ENCODE measurements around the gene MICAL2.

MICAL2 gene

GRCh38 chr11:12292766-12293165 is 182.4 kb downstream of the MICAL2 start:
- TF ChIP-seq CTCF (IDR thresholded peaks at IDR 0.05; ENCODE audit: borderline replicate concordance, insufficient read depth, low read depth, low read length) = no peak
- no peak overlapping the region for H3K4me3 ChIP-seq (ENCODE audit: low read depth, low read length)

GRCh38 chr11:12293486-12293885 is 183.1 kb downstream of the MICAL2 start:
- no peak overlapping the region for H3K4me3 ChIP-seq (ENCODE audit: low read depth, low read length)
- no peak for TF ChIP-seq CTCF (IDR thresholded peaks at IDR 0.05; ENCODE audit: borderline replicate concordance, insufficient read depth, low read depth, low read length)

GRCh38 chr11:12294613-12295012 is 184.2 kb downstream of the MICAL2 start:
- TF ChIP-seq CTCF (IDR thresholded peaks at IDR 0.05; ENCODE audit: borderline replicate concordance, insufficient read depth, low read depth, low read length) = no peak
- H3K4me3 ChIP-seq (ENCODE audit: low read depth, low read length) = no peak overlapping the region

- no peak for TF ChIP-seq CTCF (IDR thresholded peaks at IDR 0.05; ENCODE audit: borderline replicate concordance, insufficient read depth, low read depth, low read length)
- no peak overlapping the region for H3K4me3 ChIP-seq (ENCODE audit: low read depth, low read length)
These were observed 185.6 kb downstream of the MICAL2 start for GRCh38 chr11:12295943-12296342.

GRCh38 chr11:12298610-12299009 is 188.2 kb downstream of the MICAL2 start:
- H3K4me3 ChIP-seq (ENCODE audit: low read depth, low read length) = no peak overlapping the region
- TF ChIP-seq CTCF (IDR thresholded peaks at IDR 0.05; ENCODE audit: borderline replicate concordance, insufficient read depth, low read depth, low read length) = no peak

- no peak for TF ChIP-seq CTCF (IDR thresholded peaks at IDR 0.05; ENCODE audit: borderline replicate concordance, insufficient read depth, low read depth, low read length)
These were observed 191.0 kb downstream of the MICAL2 start for GRCh38 chr11:12301379-12301778.

GRCh38 chr11:12303421-12304149 is 193.2 kb downstream of the MICAL2 start:
- no peak for TF ChIP-seq CTCF (IDR thresholded peaks at IDR 0.05; ENCODE audit: borderline replicate concordance, insufficient read depth, low read depth, low read length)
- no peak overlapping the region for H3K4me3 ChIP-seq (ENCODE audit: low read depth, low read length)

More at GRCh38 chr11:12301379-12301778, 191.0 kb downstream of the MICAL2 start:
- no peak overlapping the region for H3K4me3 ChIP-seq (ENCODE audit: low read depth, low read length)

All from GM12875 (cell line).